DMS53 treated with DMSO at 0.1 percent for 48 hours (cell line): ENCODE data around the gene FKBP11.

Experiments used
- DNase-seq: peaks from one replicate; lab custom pipeline; 2025; ENCODE audit not compliant: unreplicated experiment; lab: John Stamatoyannopoulos, UW

FKBP11 gene

DNA sequence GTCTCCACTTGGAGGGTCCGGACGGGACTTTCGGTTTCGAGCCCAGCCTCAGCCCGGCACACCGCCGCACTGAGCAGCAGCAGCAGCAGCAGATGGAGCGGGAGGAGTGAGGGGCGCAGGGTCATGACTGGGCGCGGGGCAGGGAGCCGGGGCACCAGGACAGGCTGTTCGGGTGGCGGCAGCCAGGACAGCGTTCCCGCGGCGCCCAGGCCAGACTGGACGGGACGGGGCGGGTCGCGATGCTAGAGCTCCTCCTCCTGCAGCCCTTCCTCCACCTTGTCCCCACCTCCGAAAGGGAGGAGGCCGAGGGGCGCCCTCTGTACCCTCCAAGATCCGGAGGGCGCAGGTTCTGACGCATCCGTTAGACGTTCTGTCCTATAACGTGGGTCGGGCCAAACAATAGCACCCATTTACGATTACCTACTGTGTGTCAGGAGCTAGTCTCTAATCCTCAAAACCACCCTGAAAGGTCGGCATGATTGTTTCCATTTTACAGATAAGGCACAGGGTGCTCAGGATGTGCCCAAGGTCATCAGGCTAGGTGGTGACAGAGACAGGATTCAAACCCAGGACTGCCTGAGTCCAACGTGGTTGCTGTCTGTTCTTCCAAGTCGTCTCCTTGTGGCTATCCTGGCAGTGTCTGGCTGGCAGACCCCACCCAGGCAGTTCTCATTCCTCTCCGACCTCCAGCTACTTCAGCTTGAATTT is at the start of gene FKBP11:
TSS of gene FKBP11 (minus strand) at position 189 of the 708 bp plus-strand sequence. CDS start at position 125, 64 bp downstream.
- DNase-seq = peak; percentile 13

- DNase-seq = no peak
These were observed 48.8 kb upstream of the FKBP11 start for GRCh38 chr12:48973941-48974673.

GRCh38 chr12:48973531-48973930 is 48.2 kb upstream of the FKBP11 start:
- no peak for DNase-seq

- DNase-seq = no peak
These were observed 47.7 kb upstream of the FKBP11 start for GRCh38 chr12:48972952-48973483.

DNA sequence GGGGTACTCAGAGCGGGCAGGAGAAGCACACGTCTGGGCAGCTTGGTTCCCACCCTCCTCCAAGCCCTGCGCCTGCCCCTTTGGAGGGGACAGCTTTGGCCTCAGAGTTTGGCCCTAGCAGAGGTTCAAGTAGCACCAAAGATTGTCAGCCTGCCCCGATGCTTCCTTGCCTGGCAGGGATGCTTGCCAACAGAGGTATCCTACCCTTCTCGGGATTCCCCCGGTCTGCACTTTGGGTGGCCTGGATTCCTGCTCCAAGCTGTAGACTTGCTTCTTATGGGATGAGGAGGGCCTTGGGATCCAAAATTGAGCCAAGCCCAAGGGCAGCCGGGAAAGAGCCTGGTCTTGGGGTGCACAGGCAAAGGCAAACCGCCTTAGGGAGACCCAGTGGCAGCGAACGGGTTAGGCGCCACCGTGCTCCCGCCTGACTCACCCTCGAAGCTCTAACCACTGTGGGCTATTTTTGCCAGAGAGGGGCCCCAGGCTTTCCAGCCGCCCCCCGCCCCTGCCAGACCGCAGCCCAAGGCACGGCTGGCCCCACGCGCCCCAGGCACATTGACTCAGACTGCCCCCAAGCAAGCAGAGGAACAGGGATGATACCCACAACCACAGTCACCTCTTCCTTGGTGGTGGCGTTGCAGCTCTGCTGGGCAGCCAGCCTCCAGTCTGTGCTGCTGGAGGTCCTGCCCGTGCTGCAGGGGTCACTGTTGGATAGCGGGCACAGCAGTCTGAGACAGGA is 47.1 kb upstream of the FKBP11 start:
- no peak for DNase-seq

GRCh38 chr12:48970702-48971334 is 45.5 kb upstream of the FKBP11 start:
- DNase-seq = no peak

DNA sequence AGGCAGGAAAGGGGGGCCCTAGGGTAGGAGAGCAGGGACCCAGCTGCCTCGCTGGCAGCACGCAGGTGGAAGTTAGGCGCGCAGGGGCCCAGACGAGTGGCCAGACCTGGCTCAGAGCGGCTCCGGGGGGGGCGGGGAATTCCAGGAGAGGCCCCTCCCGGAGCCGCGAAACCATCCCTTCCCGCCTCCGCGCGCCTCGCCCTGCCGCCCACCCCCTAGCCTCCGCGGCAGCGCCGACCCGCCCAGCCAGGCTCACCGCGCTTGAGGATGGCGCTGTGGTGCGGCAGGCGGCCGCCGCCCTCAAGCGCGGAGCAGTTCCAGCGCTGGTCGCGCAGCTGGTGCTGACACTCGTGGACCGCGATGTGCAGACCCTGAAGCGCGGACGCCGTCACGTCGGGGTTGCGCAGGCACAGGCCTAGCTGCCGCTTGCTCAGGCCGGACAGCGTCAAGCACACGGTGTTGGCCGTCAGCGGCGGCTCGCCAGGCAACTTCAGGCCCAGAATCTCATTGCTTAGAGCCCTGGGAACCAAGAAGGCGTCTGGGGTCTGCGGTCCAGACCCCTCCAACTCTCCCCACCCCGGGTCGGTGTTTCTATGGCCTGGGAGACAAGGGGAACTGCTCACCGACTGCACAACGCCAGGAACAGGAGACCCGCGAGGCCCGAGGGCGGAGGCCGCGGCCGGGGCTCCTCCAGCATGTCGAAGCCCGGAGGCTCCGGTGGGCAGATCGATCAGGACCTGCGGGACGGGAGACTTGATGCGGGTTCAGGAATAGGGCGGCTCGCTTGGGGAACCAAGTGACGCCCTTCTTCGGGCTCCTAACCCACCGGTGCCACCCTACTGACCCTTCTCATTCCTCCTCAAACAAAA is 44.8 kb upstream of the FKBP11 start:
- DNase-seq = no peak

GRCh38 chr12:48969160-48969771 is 44.0 kb upstream of the FKBP11 start:
- no peak for DNase-seq

GRCh38 chr12:48968467-48968866 is 43.2 kb upstream of the FKBP11 start:
- DNase-seq = no peak

GRCh38 chr12:48967991-48968390 is 42.7 kb upstream of the FKBP11 start:
- DNase-seq = no peak

DNA sequence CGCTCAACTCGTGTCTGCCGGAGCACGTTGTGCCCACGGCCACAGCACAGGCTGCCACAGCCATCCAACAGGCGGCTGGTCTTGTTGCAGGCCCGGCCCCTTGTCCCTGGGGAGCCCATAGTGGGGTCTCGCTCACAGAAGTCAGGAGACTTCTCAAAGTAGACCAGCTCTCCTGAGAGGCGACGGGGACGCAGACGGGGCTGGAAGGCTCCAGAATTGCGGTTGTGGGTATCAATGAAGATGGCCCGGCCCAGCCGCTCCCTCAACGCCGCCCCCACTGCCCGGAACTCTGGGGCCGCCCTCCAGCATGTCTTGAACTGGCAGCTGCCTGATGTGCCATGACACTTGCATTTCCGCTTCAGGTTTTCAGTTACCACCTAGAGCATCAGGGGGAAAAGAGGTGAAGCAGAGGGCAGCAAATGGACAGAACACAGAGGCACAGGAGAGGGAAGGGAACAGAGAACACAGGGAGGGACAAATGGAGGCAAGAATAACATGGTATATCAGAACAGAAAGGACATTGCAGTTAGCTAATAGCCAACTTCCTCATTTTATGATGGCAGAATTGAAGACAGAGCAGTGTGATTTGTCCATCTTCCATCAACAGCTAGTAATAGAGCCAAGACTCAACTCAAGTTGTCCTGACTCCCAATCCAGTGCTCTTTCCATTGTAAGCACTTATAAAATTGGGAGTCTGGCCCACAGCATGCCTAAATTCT is 41.0 kb upstream of the FKBP11 start:
- no peak for DNase-seq

GRCh38 chr12:48965298-48965838 is 40.1 kb upstream of the FKBP11 start:
- no peak for DNase-seq

DNA sequence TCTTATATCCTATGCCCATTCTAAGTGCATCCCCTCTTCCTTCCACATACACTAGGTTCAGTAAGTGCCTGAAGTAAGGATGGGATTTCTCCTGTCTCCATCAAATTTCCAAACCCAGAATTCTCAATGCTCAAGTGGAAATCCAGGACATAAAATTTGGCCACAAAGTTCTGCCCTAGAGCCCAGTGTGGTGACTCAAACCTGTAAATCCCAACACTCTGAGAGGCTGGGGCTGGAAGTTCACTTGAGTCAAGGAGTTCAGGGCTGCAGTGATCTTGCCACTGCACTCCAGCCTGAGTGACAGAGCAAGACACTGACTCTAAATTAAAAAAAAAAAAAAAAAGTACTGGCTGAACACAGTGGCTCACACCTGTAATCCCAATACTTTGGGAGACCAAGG is 36.5 kb upstream of the FKBP11 start:
- DNase-seq = no peak

- DNase-seq = no peak
These were observed 36.0 kb upstream of the FKBP11 start for GRCh38 chr12:48961331-48961730.

DNA sequence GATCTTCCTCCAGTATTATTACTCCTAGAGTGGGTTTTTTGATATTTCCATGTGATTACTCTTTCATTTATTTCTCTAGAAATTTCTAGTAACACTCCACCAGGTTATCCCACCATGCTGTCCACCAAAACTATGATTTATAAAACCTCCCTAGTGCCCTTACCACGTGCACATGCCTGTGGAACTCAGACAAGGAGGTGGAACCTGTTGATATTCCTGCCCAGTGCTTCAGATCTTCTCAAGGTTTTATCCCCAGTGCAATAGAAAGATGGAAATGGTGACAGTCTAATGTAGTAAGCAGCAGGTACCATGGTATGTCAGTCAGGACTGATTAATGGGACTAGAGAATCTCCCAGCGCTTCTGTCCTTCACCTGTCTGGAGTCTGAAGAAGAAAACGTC is 35.5 kb upstream of the FKBP11 start:
- no peak for DNase-seq

DNA sequence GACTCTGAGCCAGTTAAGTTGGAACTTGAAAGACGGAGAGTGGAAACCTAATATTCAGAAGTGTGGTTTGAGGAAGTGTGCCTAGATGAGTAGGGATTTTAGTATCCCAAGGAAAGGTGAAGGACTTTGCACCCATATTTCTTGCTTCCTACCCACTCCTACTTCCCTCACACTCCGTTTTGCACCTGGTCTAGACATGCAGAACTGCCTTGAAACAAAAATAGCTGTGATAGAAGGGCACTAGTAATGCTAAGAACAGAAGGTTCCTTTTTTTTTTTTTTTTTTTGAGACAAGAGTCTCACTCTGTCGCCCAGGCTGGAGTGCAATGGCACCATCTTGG is 32.7 kb upstream of the FKBP11 start:
- no peak for DNase-seq

- peak; percentile 83 for DNase-seq
These were observed 32.1 kb upstream of the FKBP11 start, which contains the start of gene ARF3 for GRCh38 chr12:48957141-48958048. TSS of gene ARF3 (minus strand) at chr12:48957487. CDS start at chr12:48941095, 16,392 bp downstream.
